K562 (cell line): ENCODE measurements around the gene NEMP1. TPM values are rescaled to one million over a fixed set of nuclear protein-coding genes. Genes with fewer than 3 reads are reported as not detected.
A peak's percentile ranks its signal among the peaks of the same experiment; 100 is the strongest.

Experiments
- ATAC-seq: fragments of 200-7000 bp; cut with Tn5 transposase; 3 replicates; pipeline ENCODE4 v1.9.1; 2020; ENCODE audit warnings: moderate library complexity
- BruUV-seq: library from RNA; stranded (reverse); fragments of 400-500 nt; replicated peaks from 2 replicates; lab custom pipeline; 2021; lab: Mats Ljungman, UMichigan
- CTCF ChIA-PET: fragments of 300-600 bp; formaldehyde crosslinking; extraction: SDS; loops from one replicate; lab custom pipeline; 2021; ENCODE audit warnings: low intra/inter-chr PET ratio; lab: Yijun Ruan, JAX
- POLR2A ChIA-PET: fragments of 300-600, 350-650 bp; sonication (Branson Sonifier 250); formaldehyde crosslinking; extraction: SDS; loops from one replicate; lab custom pipeline; 2021; ENCODE audit warnings: antibody characterized with exemption, inconsistent platforms; lab: Yijun Ruan, JAX
- DNase-seq, 4 experiments: peaks; one replicate each; pipeline versions ENCODE4 v3.0.0 to v3.0.0-alpha.2; 2011 to 2018; ENCODE audit warnings: low spot score in 3 of 4, mixed read lengths in 3 of 4; ENCODE audit errors: extremely low read depth in 1 of 4
- FAIRE-seq: peaks from 2 replicates; lab custom pipeline; 2011; peaks lifted over from hg19 to GRCh38; lab: Jason Lieb, UNC
- H2AFZ ChIP-seq: 2 replicates; pipeline ENCODE4 v1.6.0; 2011; ENCODE audit warnings: low read depth, low read length, control low read depth, inconsistent platforms
- H3K27ac ChIP-seq: fragments of 200-600 bp; 3 replicates; pipeline ENCODE4 v1.8.0; 2011; ENCODE audit warnings: low read depth, mild to moderate bottlenecking, control low read depth, inconsistent platforms, low read length, moderate library complexity, mixed read lengths; ENCODE audit errors: extremely low read depth
- H3K27me3 ChIP-seq, 2 experiments: fragments of 300-600 bp in 1 of 2; 2 replicates in 1 of 2; 3 replicates in 1 of 2; pipeline versions ENCODE4 v1.6.0 to v1.8.0; 2011; ENCODE audit warnings: inconsistent platforms in 2 of 2, low read length in 2 of 2, mild to moderate bottlenecking in 1 of 2, mixed read lengths in 1 of 2, moderate library complexity in 1 of 2; ENCODE audit not compliant: control insufficient read depth in 2 of 2, insufficient read depth in 2 of 2
- H3K36me3 ChIP-seq: fragments of 300-600 bp; 3 replicates; pipeline ENCODE4 v1.8.0; 2011; ENCODE audit warnings: mild to moderate bottlenecking, low read length, inconsistent platforms; ENCODE audit not compliant: control insufficient read depth, insufficient read depth
- H3K4me1 ChIP-seq, 2 experiments: fragments of 200-600 bp in 1 of 2; replicated peaks in 1 of 2; 2 replicates in 1 of 2; 3 replicates in 1 of 2; pipeline versions ENCODE4 v1.5.1 to v1.8.0; 2011; ENCODE audit warnings: inconsistent platforms in 2 of 2, low read length in 2 of 2, mild to moderate bottlenecking in 1 of 2, mixed read lengths in 1 of 2, moderate library complexity in 1 of 2; ENCODE audit not compliant: control insufficient read depth in 2 of 2, insufficient read depth in 2 of 2
- H3K4me2 ChIP-seq: 2 replicates; pipeline ENCODE4 v1.6.1; 2011; ENCODE audit warnings: low read length, control low read depth, inconsistent platforms, mixed read lengths; ENCODE audit not compliant: insufficient read depth
- H3K4me3 ChIP-seq: fragments of 200-600 bp; sonication (generic), shearing (Covaris generic); 2 replicates; pipeline ENCODE4 v1.5.1; 2016; ENCODE audit warnings: control low read depth, inconsistent platforms
- H3K79me2 ChIP-seq: fragments of 200-600 bp; 3 replicates; pipeline ENCODE4 v1.8.0; 2011; ENCODE audit warnings: low read length, inconsistent platforms; ENCODE audit not compliant: control insufficient read depth, insufficient read depth
- H3K9ac ChIP-seq, 2 experiments: 2 replicates each; pipeline versions ENCODE4 v1.6.0 to v1.6.1; 2011; ENCODE audit warnings: low read depth in 2 of 2, low read length in 2 of 2, control low read depth in 1 of 2, inconsistent platforms in 1 of 2, mild to moderate bottlenecking in 1 of 2, mixed read lengths in 1 of 2; ENCODE audit not compliant: insufficient read depth in 1 of 2
- H3K9me1 ChIP-seq: one replicate; pipeline ENCODE4 v1.6.0; 2011; ENCODE audit warnings: inconsistent platforms, mild to moderate bottlenecking, low read length, moderate library complexity; ENCODE audit not compliant: control insufficient read depth, insufficient read depth
- H3K9me3 ChIP-seq: replicated peaks from 2 replicates; pipeline ENCODE4 v1.5.1; 2011; ENCODE audit warnings: low read depth, low read length, inconsistent platforms; ENCODE audit not compliant: control insufficient read depth, insufficient read depth
- H4K20me1 ChIP-seq: replicated peaks from 2 replicates; pipeline ENCODE4 v1.6.1; 2011; ENCODE audit warnings: low read length, inconsistent platforms, mixed read lengths; ENCODE audit not compliant: control insufficient read depth, insufficient read depth
- AFF1 ChIP-seq, 2 experiments: fragments of 450-650 bp; IDR thresholded peaks; 2 replicates each; pipeline ENCODE4 v1.6.1; 2018; ENCODE audit warnings: mild to moderate bottlenecking in 2 of 2, low read depth in 1 of 2; ENCODE audit not compliant: partially characterized antibody in 2 of 2
- EHMT2 ChIP-seq: fragments of 450-650 bp; IDR thresholded peaks from 2 replicates; pipeline ENCODE4 v1.6.1; 2018; ENCODE audit warnings: antibody characterized with exemption
- GABPA ChIP-seq: fragments of 200-800 bp; sonication (Bioruptor generic); conservative IDR thresholded peaks from 2 replicates; pipeline ENCODE4 v1.6.1; 2016; ENCODE audit warnings: low read depth, missing genetic modification characterization, missing compliant biosample characterization
- SP2 ChIP-seq: IDR thresholded peaks from 2 replicates; pipeline ENCODE4 v1.6.1; 2011; ENCODE audit warnings: mild to moderate bottlenecking, low read depth, low read length, moderate library complexity; ENCODE audit not compliant: poor library complexity, severe bottlenecking; ENCODE audit errors: extremely low read depth
- STAG1 ChIP-seq: sonication (generic); formaldehyde crosslinking; IDR thresholded peaks from 2 replicates; pipeline ENCODE4 v1.5.0; 2020; ENCODE audit warnings: missing genetic modification reagents, borderline replicate concordance
- ZNF445 ChIP-seq: fragments of 250-450 bp; sonication (Bioruptor Pico); IDR thresholded peaks from 2 replicates; pipeline ENCODE4 v1.4.0; 2020; ENCODE audit warnings: low read depth, mild to moderate bottlenecking, moderate library complexity
- WGBS: fragments of 100-300 bp; shearing (Covaris generic); methylation state at CpG from one replicate; pipeline ENCODE4 v1.1.6; 2016; ENCODE audit warnings: low coverage, mixed read lengths; ENCODE audit not compliant: insufficient coverage; ENCODE audit errors: missing lambda C conversion rate; 5-methylcytosine and 5-hydroxymethylcytosine counted together
- in situ Hi-C: fragments of 300-500 bp; cut with MboI; formaldehyde crosslinking; loops from 4 replicates; pipeline ENCODE4 v1.15.0; 2018; ENCODE audit warnings: inconsistent platforms, mixed read lengths
- intact Hi-C: fragments of 100-400 bp; cut with micrococcal nuclease; formaldehyde crosslinking; loops from 2 replicates; pipeline ENCODE4 v1.14.2; 2022
- polyA plus RNA-seq, 8 experiments: library from polyadenylated mRNA; depleted of rRNA in 4 of 8; stranded (reverse) in 5 of 8; unstranded in 3 of 8; fragments of >200 nt; fragmentation: Nextera tagmentation in 2 of 8; fragmentation: Illumina TruSeq in 1 of 8; extraction: Ambion mirVana in 2 of 8; extraction: Trizol in 1 of 8; gene quantifications; 2 replicates each; pipeline versions ENCODE4 v1.2.1 to v1.2.3, GENCODE V29; 2011 to 2014; ENCODE audit warnings: inconsistent platforms in 1 of 8, missing spikeins in 1 of 8
- total RNA-seq, 7 experiments: library from RNA; depleted of rRNA in 6 of 7; stranded (reverse); fragments of >200 nt in 6 of 7; fragmentation: Illumina TruSeq in 2 of 7; extraction: Trizol in 2 of 7; gene quantifications; 2 replicates each; pipeline versions ENCODE4 v1.2.1 to v1.2.3, GENCODE V29; 2011 to 2021; ENCODE audit warnings: low replicate concordance in 1 of 7
- TF ChIP-seq, protein P1 (sequence below): fragments of 250-450 bp; sonication (Bioruptor Pico); IDR thresholded peaks from 2 replicates; pipeline ENCODE4 v1.8.0; 2022; ENCODE audit warnings: inconsistent platforms, mild to moderate bottlenecking, moderate library complexity, borderline replicate concordance

NEMP1 gene
- total and polyA plus RNA-seq, 9 of the 15 experiments (the other 6 are each of a cell fraction or from before 2014, with no cell fraction given) = 9.5 to 82.2 (median 41.2) TPM

DNA sequence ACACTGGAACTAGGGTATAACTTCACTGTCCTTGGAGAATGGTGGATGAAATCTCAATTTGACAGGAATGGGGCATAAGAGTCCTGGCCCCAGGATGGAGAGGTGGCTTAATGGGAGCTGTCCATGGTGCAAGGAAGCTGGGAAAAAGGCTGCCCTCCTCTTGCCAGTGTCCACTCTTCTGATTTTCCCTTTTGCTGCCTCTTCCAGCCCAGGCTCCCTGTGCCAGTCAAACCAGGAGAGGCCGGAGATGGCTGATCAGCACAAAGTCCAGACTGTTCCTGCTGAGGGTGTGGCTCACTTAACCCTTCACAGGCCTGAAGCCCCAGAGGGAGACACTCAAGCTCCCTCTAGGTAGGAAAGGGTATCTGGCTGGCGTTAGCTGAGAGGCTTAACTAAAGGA, 28.7 kb downstream of the NEMP1 start, which contains the start of gene MYO1A (continued):
- TF ChIP-seq AFF1 (IDR thresholded peaks at IDR 0.05; ENCODE audit: low read depth in 1 of 2, partially characterized antibody in 2 of 2) (peak in 1 of 2 experiments; percentile 50), SP2 (no peak), ZNF445 (CRISPR knock-in tag) (no peak)

DNA sequence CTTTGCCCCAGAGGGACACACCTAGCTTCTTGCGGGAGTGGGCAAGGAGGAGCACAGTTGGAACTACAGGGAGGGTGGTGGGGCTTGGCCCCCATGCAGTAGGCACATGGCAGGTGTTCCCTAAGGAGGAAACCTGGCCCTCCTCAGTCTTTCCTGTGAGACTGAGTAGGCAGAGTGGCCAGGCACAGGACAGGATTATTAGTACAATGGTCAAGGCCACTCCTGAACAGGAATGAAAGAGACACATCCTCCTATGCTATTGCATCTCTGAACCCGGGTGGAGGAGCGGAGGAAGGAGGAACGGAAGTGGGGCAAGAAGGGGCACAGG, 29.5 kb downstream of the NEMP1 start:
- intact Hi-C loops = no loop called here
- Histone ChIP-seq H3K27me3 (peaks cover 4% of the 10 kb centered on the region in 2 experiments; a peak in 3 of 5 replicates), H3K4me2 (no peak overlapping the region), H3K36me3 (no peaks in the 10 kb centered on the region), H3K4me3 (no peak overlapping the region), H4K20me1 (no peaks in the 10 kb centered on the region), H3K9me3 (no peaks in the 10 kb centered on the region), H3K4me1 (peaks cover 0 to 3% of the 10 kb centered on the region in 2 experiments; a peak in 1 of 5 replicates), H3K9me1 (no peaks in the 10 kb centered on the region), H3K9ac (no peak overlapping the region), H3K27ac (no peak overlapping the region), H2AFZ (no peak overlapping the region), H3K79me2 (no peaks in the 10 kb centered on the region)
- ATAC-seq (no peak), FAIRE-seq (no peak), DNase-seq (no peak)
- ChIA-PET POLR2A (interaction anchor here (1.1 to 4.9 kb wide), 2 partner anchors 12 to 14 kb away, joined by 3 to 18 read pairs; no protein-coding TSS in a partner anchor), CTCF (no interaction called here)
- WGBS = 21% methylated on average over 3 of the region's 4 CpGs
- in situ Hi-C loops = no loop called here
- TF ChIP-seq EHMT2 (no peak), STAG1 (no peak), GABPA (tag) (no peak)
- TF ChIP-seq, protein P1, sequence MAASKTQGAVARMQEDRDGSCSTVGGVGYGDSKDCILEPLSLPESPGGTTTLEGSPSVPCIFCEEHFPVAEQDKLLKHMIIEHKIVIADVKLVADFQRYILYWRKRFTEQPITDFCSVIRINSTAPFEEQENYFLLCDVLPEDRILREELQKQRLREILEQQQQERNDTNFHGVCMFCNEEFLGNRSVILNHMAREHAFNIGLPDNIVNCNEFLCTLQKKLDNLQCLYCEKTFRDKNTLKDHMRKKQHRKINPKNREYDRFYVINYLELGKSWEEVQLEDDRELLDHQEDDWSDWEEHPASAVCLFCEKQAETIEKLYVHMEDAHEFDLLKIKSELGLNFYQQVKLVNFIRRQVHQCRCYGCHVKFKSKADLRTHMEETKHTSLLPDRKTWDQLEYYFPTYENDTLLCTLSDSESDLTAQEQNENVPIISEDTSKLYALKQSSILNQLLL (CRISPR knock-in tag) = no peak
- no TSS peak for BruUV-seq
